SK-N-MC (cell line): ENCODE measurements around the gene GNB2.

Source experiments
- EZH2 ChIP-seq: fragments of 200-600 bp; sonication (generic); IDR thresholded peaks from one replicate; pipeline ENCODE4 v1.6.1; 2017; ENCODE audit warnings: antibody characterized with exemption
- FOXP2 ChIP-seq: optimal IDR thresholded peaks from 2 replicates; pipeline ENCODE3; 2011; ENCODE audit warnings: mild to moderate bottlenecking, moderate library complexity; ENCODE audit not compliant: insufficient read depth; ENCODE audit errors: extremely low read length, control extremely low read depth
- POLR2AphosphoS5 ChIP-seq: IDR thresholded peaks from 2 replicates; pipeline ENCODE4 v1.6.1; 2012; ENCODE audit warnings: mild to moderate bottlenecking, low read depth, low read length, borderline replicate concordance

DNA sequence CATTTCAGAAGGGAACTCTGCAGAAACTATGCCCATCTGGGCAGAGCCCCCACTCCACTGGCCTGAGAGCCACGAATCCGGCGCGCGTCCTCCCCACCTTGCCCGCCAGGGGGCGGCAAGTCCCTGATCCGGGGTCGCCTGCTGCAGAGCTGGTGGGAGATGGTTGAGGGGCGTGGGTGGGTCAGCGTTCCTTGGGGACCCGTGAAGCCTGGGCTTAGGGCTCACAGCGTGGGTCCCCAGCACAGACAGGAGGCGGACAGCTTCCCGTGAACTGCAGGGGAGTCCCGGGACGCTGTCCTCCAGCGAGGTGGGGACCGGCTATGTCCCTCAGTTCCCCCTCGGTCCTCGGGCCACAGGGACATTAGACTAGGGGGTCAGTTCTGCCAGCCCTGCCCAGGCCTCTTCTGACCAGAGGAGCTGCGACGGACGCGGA, 31.8 kb downstream of the GNB2 start:
- TF ChIP-seq POLR2AphosphoS5 (no peak), EZH2 (no peak), FOXP2 (no peak)
